ENCODE measurements around the gene DCT.
"Not testable (repeated sequence)": the region's sequence is repeated elsewhere in the genome, so short reads cannot be mapped to it uniquely, and the experiment has no call there.

Gene DCT

GRCh38 chr13:94479616-94480015 is at the start of gene DCT:
Gene DCT, minus strand, starts transcription at chr13:94479682. Its CDS starts 427 bp downstream, at chr13:94479255.
- DNase-seq (ENCODE audit: low spot score): no peak

DNA sequence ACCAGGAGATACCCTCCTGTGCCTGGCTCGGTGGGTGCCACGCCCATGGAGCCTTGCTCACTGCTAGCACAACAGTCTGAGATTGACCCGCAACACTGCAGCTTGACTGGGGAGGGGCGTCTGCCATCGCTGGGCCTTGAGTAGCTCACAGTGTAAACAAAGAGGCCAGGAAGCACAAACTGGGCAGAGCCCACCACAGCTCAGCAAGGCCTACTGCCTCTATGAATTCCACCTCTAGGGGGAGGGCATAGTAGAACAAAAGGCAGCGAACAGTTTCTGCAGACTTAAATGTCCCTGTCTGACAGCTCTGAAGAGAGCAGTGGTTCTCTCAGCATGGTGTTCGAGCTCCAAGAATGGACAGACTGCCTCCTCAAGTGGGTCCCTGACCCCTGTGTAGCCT is 47.5 kb upstream of the DCT start:
- DNase-seq (ENCODE audit: low spot score): not testable (repeated sequence)

- DNase-seq (ENCODE audit: low spot score): no peak
Measured at GRCh38 chr13:94525781-94526180, 46.3 kb upstream of the DCT start.

- no peak for DNase-seq (ENCODE audit: low spot score)
Measured at GRCh38 chr13:94524407-94524806, 44.9 kb upstream of the DCT start.

- DNase-seq (ENCODE audit: low spot score): no peak
Measured at GRCh38 chr13:94520001-94520400, 40.5 kb upstream of the DCT start.

GRCh38 chr13:94516456-94516855 is 37.0 kb upstream of the DCT start:
- DNase-seq (ENCODE audit: low spot score): no peak

DNA sequence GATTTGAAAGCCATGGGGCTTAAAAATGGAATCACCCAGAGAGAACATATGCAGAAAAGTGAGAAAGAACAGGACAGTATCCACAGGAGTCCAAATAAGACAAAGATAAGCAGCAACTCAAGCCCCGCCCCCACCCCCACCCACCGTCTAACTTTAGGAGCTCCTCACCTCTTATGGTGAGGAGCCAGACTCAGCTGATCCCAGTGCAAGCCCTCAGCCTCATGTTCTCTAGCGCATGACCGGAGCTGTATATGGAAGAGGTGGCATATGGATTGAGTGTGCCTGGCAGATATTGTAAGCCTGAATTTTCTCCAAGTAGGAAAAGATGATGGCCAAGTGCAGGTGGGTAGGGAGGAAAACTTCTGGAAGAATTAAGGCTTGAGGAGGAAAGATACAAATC is 36.4 kb upstream of the DCT start:
- DNase-seq (ENCODE audit: low spot score): no peak

GRCh38 chr13:94515374-94515773 is 35.9 kb upstream of the DCT start:
- no peak for DNase-seq (ENCODE audit: low spot score)

- no peak for DNase-seq (ENCODE audit: low spot score)
Measured at GRCh38 chr13:94513026-94513425, 33.5 kb upstream of the DCT start.

GRCh38 chr13:94505730-94506129 is 26.2 kb upstream of the DCT start:
- DNase-seq (ENCODE audit: low spot score): no peak

DNA sequence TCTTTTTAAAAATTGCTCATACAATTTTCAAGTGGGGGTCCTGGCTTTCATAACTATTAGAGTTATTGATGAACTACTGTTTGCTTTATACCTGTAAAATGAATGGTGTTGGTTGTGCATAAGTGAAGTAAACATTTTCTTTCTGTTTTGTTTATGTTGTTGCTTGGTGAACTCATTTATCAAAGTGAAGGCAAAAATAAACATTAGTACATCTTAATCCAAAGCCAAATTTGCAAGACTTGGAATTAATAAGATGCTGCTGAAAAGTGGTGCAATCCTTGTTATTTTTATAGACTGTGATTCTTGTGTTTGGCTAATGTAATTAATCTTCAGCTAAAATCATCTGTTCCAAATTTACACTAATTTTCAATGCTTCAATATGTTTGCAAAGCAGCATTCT is 24.4 kb upstream of the DCT start:
- no peak for DNase-seq (ENCODE audit: low spot score)

DNA sequence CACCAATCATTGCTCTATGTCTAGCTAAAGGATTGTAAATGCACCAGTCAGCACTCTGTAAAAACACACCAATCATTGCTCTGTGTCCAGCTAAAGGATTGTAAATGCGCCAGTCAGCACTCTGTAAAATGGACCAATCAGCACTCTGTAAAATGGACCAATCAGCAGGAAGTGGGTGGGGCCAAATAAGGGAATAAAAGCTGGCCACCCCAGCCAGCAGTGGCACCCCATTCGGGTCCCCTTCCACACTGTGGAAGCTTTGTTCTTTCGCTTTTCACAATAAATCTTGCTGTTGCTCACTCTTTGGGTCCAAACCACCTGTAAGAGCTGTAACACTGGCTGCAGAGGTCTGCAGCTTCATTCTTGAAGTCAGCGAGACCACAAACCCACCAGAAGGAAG is 19.3 kb upstream of the DCT start:
- not testable (repeated sequence) for DNase-seq (ENCODE audit: low spot score)

DNA sequence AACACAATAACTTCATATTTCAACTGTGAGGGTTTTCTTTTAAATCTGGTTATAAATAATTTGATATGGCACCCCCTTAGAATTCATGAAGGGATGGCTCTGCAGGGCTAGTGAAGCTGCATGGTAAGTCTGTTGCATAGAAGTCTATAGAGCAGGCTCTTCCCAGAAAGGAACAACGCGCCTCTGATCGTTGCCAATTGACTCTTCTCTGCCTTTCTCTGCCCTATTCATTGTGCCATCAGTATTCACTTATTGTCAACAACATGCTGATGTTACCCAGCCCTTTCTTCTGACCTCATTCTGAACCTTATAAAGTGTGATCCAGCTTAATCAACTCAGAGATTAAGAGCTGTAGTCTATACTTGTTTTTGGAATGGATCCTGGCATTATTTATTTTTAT is 16.3 kb upstream of the DCT start:
- no peak for DNase-seq (ENCODE audit: low spot score)

GRCh38 chr13:94494026-94494425 is 14.5 kb upstream of the DCT start:
- DNase-seq (ENCODE audit: low spot score): no peak

- no peak for DNase-seq (ENCODE audit: low spot score)
Measured at GRCh38 chr13:94487043-94487442, 7.6 kb upstream of the DCT start.

GRCh38 chr13:94483970-94484369 is 4.5 kb upstream of the DCT start:
- no peak for DNase-seq (ENCODE audit: low spot score)

- no peak for DNase-seq (ENCODE audit: low spot score)
Measured at GRCh38 chr13:94481941-94482340, 2.5 kb upstream of the DCT start.

- DNase-seq (ENCODE audit: low spot score): no peak
Measured at GRCh38 chr13:94480672-94481145, 1.2 kb upstream of the DCT start.

DNA sequence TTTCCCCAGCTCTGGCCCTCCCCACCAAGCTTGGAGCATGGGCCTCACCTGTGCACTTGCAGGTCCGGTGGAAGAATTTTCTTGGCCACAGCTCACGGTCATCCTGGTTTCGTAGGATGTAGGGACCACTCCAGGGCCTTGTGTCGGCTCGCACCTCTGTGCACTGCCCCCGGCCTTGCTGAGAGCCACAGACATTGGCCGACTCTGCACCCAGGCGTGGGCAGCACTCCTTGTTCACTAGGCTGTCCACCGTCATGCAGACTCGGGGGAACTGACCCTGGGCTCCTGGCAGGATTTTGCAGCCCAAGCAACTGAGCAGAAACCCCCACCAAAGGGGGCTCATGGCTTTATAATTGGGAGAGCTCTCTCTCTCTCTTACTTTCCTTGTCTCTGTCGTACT is 569 bp downstream of the DCT start:
- no peak for DNase-seq (ENCODE audit: low spot score)

DNA sequence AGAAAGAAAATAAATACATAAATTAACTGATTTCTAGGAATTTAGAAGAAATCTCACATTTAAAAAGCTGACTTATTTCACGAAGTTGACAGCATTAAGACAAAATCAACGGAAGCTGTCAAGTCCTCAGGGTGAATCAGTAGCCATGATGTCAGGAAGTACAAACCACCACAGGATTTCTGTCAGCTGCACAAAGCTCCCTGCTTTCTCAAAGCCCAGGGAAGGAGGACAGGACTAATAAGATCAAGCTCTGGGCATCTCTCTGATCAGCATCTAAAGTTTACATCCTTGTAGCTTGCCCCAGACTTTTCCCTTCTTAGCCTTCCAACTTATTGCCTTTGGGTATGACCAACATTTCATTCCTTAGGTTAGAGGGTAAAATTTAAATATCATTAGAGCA is 9.4 kb downstream of the DCT start:
- no peak for DNase-seq (ENCODE audit: low spot score)

DNA sequence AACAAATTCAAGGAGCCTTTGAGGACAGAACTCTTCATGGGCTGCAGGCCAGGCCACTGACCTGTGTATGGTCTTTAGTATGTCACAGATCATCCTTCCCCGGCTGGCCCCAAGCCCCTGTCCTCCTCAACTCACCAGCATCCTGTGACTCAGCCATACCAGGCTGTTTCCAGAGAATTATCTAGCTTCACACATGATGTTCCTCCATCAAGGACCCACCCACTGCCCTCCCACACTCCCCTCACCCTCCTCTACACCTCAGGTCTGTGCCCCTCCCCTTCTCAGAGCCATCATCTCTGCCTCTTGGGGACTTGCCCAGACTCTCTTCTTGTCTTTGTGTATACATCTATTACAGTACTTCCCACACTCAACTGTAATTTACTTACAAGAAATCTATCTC is 14.7 kb downstream of the DCT start:
- DNase-seq (ENCODE audit: low spot score): no peak

GRCh38 chr13:94462670-94463069 is 16.8 kb downstream of the DCT start:
- no peak for DNase-seq (ENCODE audit: low spot score)

DNA sequence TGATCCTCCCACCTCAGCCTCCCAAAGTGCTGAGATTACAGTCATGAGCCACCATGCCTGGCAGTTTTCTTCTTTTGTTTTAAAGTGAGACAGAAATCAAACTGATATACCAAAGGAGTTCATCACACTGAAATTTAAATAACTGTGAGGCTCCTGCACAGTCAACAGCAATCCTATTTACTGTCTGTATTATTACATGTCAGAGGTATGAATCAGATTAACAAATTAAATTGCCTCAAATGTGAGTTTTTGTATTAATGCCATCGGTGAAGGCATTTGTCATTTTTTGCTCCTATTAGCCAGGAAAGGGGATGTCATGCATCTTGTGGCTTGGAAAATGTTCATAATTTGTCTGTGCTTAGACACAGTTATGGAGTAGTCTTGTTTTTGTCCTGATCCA is 20.4 kb downstream of the DCT start:
- no peak for DNase-seq (ENCODE audit: low spot score)

- DNase-seq (ENCODE audit: low spot score): no peak
Measured at GRCh38 chr13:94455414-94455813, 24.1 kb downstream of the DCT start.

DNA sequence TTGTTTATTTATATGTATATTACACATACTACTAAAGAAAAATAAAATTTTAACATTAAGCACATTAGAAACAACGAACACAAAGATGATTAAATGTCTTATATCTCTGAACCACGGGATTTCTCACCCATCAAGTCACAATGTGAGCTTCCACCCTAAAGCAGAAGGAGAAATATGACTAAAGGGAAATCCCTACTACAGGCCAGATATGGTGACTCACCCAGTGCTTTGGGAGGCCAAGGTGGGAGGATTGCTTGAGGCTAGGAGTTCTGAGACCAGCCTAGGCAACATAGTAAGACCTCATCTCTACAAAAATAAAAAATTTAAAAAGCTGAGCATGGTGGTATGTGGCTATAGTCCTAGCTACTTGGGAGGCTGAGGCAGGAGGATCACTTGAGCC is 24.6 kb downstream of the DCT start:
- DNase-seq (ENCODE audit: low spot score): no peak

All from iPS-NIHi11 (cell line).